Hindlimb muscle (tissue), 1 donor: ENCODE data around the gene NDUFAF5. TPM values are rescaled to one million over a fixed set of nuclear protein-coding genes. Genes with fewer than 3 reads are reported as not detected.

Experiments used
- polyA plus RNA-seq: library from polyadenylated mRNA; unstranded; fragments of 120-200 nt; gene quantifications from one replicate; pipeline ENCODE4 v1.2.1, GENCODE V29; 2013; ENCODE audit not compliant: insufficient read length

Gene NDUFAF5
- polyA plus RNA-seq, 1 donor: 20.7 TPM

Other genes starting within 250 kb of the NDUFAF5 start
- 6.6 TPM for gene TASP1, start 146.1 kb upstream of the NDUFAF5 start, polyA plus RNA-seq
- gene ESF1, start 109 bp upstream of the NDUFAF5 start, polyA plus RNA-seq: 13.7 TPM
- 0.26 TPM for gene SEL1L2, start 205.6 kb downstream of the NDUFAF5 start, polyA plus RNA-seq
- gene MACROD2, start 210.5 kb downstream of the NDUFAF5 start, polyA plus RNA-seq: 3.9 TPM